ENCODE results near the gene AFF3. TPM values are rescaled to one million over a fixed set of nuclear protein-coding genes. Genes with fewer than 3 reads are reported as not detected.

The AFF3 gene
- total RNA-seq, 1 experiment from 2014 or later, result not detected

- no peak for DNase-seq
- no peak overlapping the region for H3K27ac ChIP-seq
- H3K4me1 ChIP-seq, result no peaks in the 10 kb centered on the region
- no peaks in the 10 kb centered on the region for H3K9me3 ChIP-seq (replicated peaks)
- H3K27me3 ChIP-seq, result no peaks in the 10 kb centered on the region
- H3K36me3 ChIP-seq, result no peaks in the 10 kb centered on the region
- H3K4me3 ChIP-seq, result no peak overlapping the region
These were observed 129.8 kb downstream of the AFF3 start for GRCh38 chr2:100012561-100012960.

GRCh38 chr2:100011272-100011731 lies 131.1 kb downstream of the AFF3 start:
- H3K36me3 ChIP-seq, result no peaks in the 10 kb centered on the region
- no peak overlapping the region for H3K4me3 ChIP-seq
- DNase-seq, result no peak
- no peak overlapping the region for H3K27ac ChIP-seq
- no peaks in the 10 kb centered on the region for H3K4me1 ChIP-seq
- H3K27me3 ChIP-seq, result no peaks in the 10 kb centered on the region
- H3K9me3 ChIP-seq (replicated peaks), result no peaks in the 10 kb centered on the region

GRCh38 chr2:100010606-100011005 lies 131.8 kb downstream of the AFF3 start:
- Histone ChIP-seq H3K27ac (no peak overlapping the region), H3K27me3 (no peaks in the 10 kb centered on the region), H3K36me3 (no peaks in the 10 kb centered on the region), H3K4me3 (no peak overlapping the region), H3K4me1 (no peaks in the 10 kb centered on the region), H3K9me3 (replicated peaks) (no peaks in the 10 kb centered on the region)
- DNase-seq, result no peak

GRCh38 chr2:100009743-100010142 lies 132.6 kb downstream of the AFF3 start:
- H3K36me3 ChIP-seq, result no peaks in the 10 kb centered on the region
- H3K9me3 ChIP-seq (replicated peaks), result no peaks in the 10 kb centered on the region
- no peaks in the 10 kb centered on the region for H3K4me1 ChIP-seq
- DNase-seq, result no peak
- no peak overlapping the region for H3K4me3 ChIP-seq
- no peak overlapping the region for H3K27ac ChIP-seq
- H3K27me3 ChIP-seq, result no peaks in the 10 kb centered on the region

- Histone ChIP-seq H3K9me3 (replicated peaks) (no peaks in the 10 kb centered on the region), H3K27me3 (no peaks in the 10 kb centered on the region), H3K4me3 (no peak overlapping the region), H3K36me3 (no peaks in the 10 kb centered on the region), H3K27ac (no peak overlapping the region), H3K4me1 (no peaks in the 10 kb centered on the region)
- no peak for DNase-seq
These were observed 133.4 kb downstream of the AFF3 start for GRCh38 chr2:100008956-100009355.

- Histone ChIP-seq H3K27ac (no peak overlapping the region), H3K27me3 (no peaks in the 10 kb centered on the region)
- no peak for DNase-seq
These were observed 135.9 kb downstream of the AFF3 start for GRCh38 chr2:100006516-100006915.

GRCh38 chr2:100004959-100005387 lies 137.4 kb downstream of the AFF3 start:
- H3K27ac ChIP-seq, result no peak overlapping the region
- no peak overlapping the region for H3K4me3 ChIP-seq
- H3K36me3 ChIP-seq, result no peaks in the 10 kb centered on the region
- no peaks in the 10 kb centered on the region for H3K27me3 ChIP-seq
- no peaks in the 10 kb centered on the region for H3K4me1 ChIP-seq
- H3K9me3 ChIP-seq (replicated peaks), result no peaks in the 10 kb centered on the region
- DNase-seq, result no peak

More at GRCh38 chr2:100006516-100006915, 135.9 kb downstream of the AFF3 start:
- Histone ChIP-seq H3K4me3 (no peak overlapping the region), H3K4me1 (no peaks in the 10 kb centered on the region), H3K9me3 (replicated peaks) (no peaks in the 10 kb centered on the region), H3K36me3 (no peaks in the 10 kb centered on the region)

GRCh38 chr2:100004348-100004884 lies 138.0 kb downstream of the AFF3 start:
- H3K4me3 ChIP-seq, result no peak overlapping the region
- no peak for DNase-seq
- no peaks in the 10 kb centered on the region for H3K27me3 ChIP-seq
- no peak overlapping the region for H3K27ac ChIP-seq
- H3K9me3 ChIP-seq (replicated peaks), result no peaks in the 10 kb centered on the region
- no peaks in the 10 kb centered on the region for H3K36me3 ChIP-seq
- H3K4me1 ChIP-seq, result no peaks in the 10 kb centered on the region

GRCh38 chr2:100002059-100002458 lies 140.3 kb downstream of the AFF3 start:
- H3K4me1 ChIP-seq, result no peaks in the 10 kb centered on the region
- no peaks in the 10 kb centered on the region for H3K36me3 ChIP-seq
- H3K4me3 ChIP-seq, result no peak overlapping the region
- H3K27ac ChIP-seq, result no peak overlapping the region
- DNase-seq, result no peak
- no peaks in the 10 kb centered on the region for H3K9me3 ChIP-seq (replicated peaks)
- H3K27me3 ChIP-seq, result 0 out of 2 replicates have a peak, but pooled peaks cover 3% of the 10 kb centered on the region

- Histone ChIP-seq H3K9me3 (replicated peaks) (no peaks in the 10 kb centered on the region), H3K36me3 (no peaks in the 10 kb centered on the region), H3K4me3 (no peak overlapping the region), H3K27me3 (0 out of 2 replicates have a peak, but pooled peaks cover 3% of the 10 kb centered on the region), H3K27ac (no peak overlapping the region), H3K4me1 (no peaks in the 10 kb centered on the region)
- DNase-seq, result no peak
These were observed 141.3 kb downstream of the AFF3 start for GRCh38 chr2:100000915-100001707.

- Histone ChIP-seq H3K9me3 (replicated peaks) (no peaks in the 10 kb centered on the region), H3K36me3 (no peaks in the 10 kb centered on the region), H3K4me3 (no peak overlapping the region), H3K27ac (no peak overlapping the region), H3K4me1 (no peaks in the 10 kb centered on the region), H3K27me3 (0 out of 2 replicates have a peak, but pooled peaks cover 3% of the 10 kb centered on the region)
- no peak for DNase-seq
These were observed 143.6 kb downstream of the AFF3 start for GRCh38 chr2:99998651-99999320.

GRCh38 chr2:99989905-99990304 lies 152.5 kb downstream of the AFF3 start:
- Histone ChIP-seq H3K27ac (no peak overlapping the region), H3K4me3 (no peak overlapping the region), H3K36me3 (no peaks in the 10 kb centered on the region), H3K27me3 (no peaks in the 10 kb centered on the region), H3K9me3 (replicated peaks) (no peaks in the 10 kb centered on the region), H3K4me1 (no peaks in the 10 kb centered on the region)
- no peak for DNase-seq

GRCh38 chr2:99988599-99988998 lies 153.8 kb downstream of the AFF3 start:
- H3K36me3 ChIP-seq, result no peaks in the 10 kb centered on the region
- H3K4me1 ChIP-seq, result no peaks in the 10 kb centered on the region
- no peak overlapping the region for H3K27ac ChIP-seq
- no peak for DNase-seq
- H3K4me3 ChIP-seq, result no peak overlapping the region
- no peaks in the 10 kb centered on the region for H3K9me3 ChIP-seq (replicated peaks)
- H3K27me3 ChIP-seq, result no peaks in the 10 kb centered on the region

GRCh38 chr2:99987160-99987559 lies 155.2 kb downstream of the AFF3 start:
- no peak overlapping the region for H3K4me3 ChIP-seq
- H3K4me1 ChIP-seq, result no peaks in the 10 kb centered on the region
- DNase-seq, result no peak
- no peaks in the 10 kb centered on the region for H3K9me3 ChIP-seq (replicated peaks)
- no peaks in the 10 kb centered on the region for H3K27me3 ChIP-seq
- no peak overlapping the region for H3K27ac ChIP-seq
- H3K36me3 ChIP-seq, result no peaks in the 10 kb centered on the region

GRCh38 chr2:99984799-99985515 lies 157.4 kb downstream of the AFF3 start:
- no peaks in the 10 kb centered on the region for H3K27me3 ChIP-seq
- DNase-seq, result no peak
- no peaks in the 10 kb centered on the region for H3K36me3 ChIP-seq
- no peak overlapping the region for H3K27ac ChIP-seq
- H3K4me1 ChIP-seq, result no peaks in the 10 kb centered on the region
- no peak overlapping the region for H3K4me3 ChIP-seq
- no peaks in the 10 kb centered on the region for H3K9me3 ChIP-seq (replicated peaks)
